DMS114 treated with DMSO at 0.1 percent for 48 hours (cell line): ENCODE results near the gene SYT12.

Source experiments
- DNase-seq: peaks from one replicate; lab custom pipeline; 2025; ENCODE audit not compliant: unreplicated experiment; lab: John Stamatoyannopoulos, UW

Gene SYT12

GRCh38 chr11:67098799-67099429 lies 76.0 kb downstream of the SYT12 start:
- DNase-seq: no peak

- no peak for DNase-seq
Observed at GRCh38 chr11:67099831-67100324, 76.9 kb downstream of the SYT12 start.
